GM12878 (cell line): ENCODE measurements around the gene GMPR2. TPM values are rescaled to one million over a fixed set of nuclear protein-coding genes. Genes with fewer than 3 reads are reported as not detected.
A peak's percentile ranks its signal among the peaks of the same experiment; 100 is the strongest.

Source experiments
- ATAC-seq: fragments of 200-7000 bp; cut with Tn5 transposase; 3 replicates; pipeline ENCODE4 v1.9.1; 2020; ENCODE audit warnings: mild to moderate bottlenecking, moderate library complexity
- BruUV-seq: library from RNA; stranded (reverse); fragments of 400-500 nt; replicated peaks from 2 replicates; lab custom pipeline; 2021; lab: Mats Ljungman, UMichigan
- CTCF ChIA-PET: fragments of 300-600 bp; sonication (Branson Sonifier 250); formaldehyde crosslinking; extraction: SDS; loops from one replicate; lab custom pipeline; 2021; ENCODE audit warnings: inconsistent platforms; lab: Yijun Ruan, JAX
- POLR2A ChIA-PET: fragments of 350-600 bp; formaldehyde crosslinking; extraction: SDS; loops from one replicate; lab custom pipeline; 2021; ENCODE audit warnings: inconsistent platforms; lab: Charles Lee
- RAD21 ChIA-PET: fragments of 300-600 bp; sonication (Branson Sonifier 250); formaldehyde crosslinking; loops from one replicate; lab custom pipeline; 2023; ENCODE audit warnings: antibody characterized with exemption; ENCODE audit not compliant: unreplicated experiment; lab: Charles Lee
- SMC1A ChIA-PET: fragments of 300-600 bp; sonication (Branson Sonifier 250); formaldehyde crosslinking; loops from one replicate; lab custom pipeline; 2023; ENCODE audit not compliant: unreplicated experiment, uncharacterized antibody; lab: Charles Lee
- DNase-seq: peaks from one replicate; pipeline ENCODE4 v3.0.0-alpha.2; 2011; ENCODE audit warnings: low read depth, low spot score
- FAIRE-seq: peaks from 3 replicates; lab custom pipeline; 2011; peaks lifted over from hg19 to GRCh38; lab: Jason Lieb, UNC
- H2AFZ ChIP-seq: 2 replicates; pipeline ENCODE4 v1.6.0; 2011; ENCODE audit warnings: low read depth, low read length, control low read depth; ENCODE audit not compliant: control insufficient read depth
- H3K27ac ChIP-seq: 2 replicates; pipeline ENCODE4 v1.5.1; 2011; ENCODE audit warnings: control low read depth; ENCODE audit not compliant: control insufficient read depth, insufficient read depth
- H3K27me3 ChIP-seq, 2 experiments: replicated peaks in 1 of 2; 2 replicates each; pipeline versions ENCODE4 v1.6.0 to v1.6.1; 2011; ENCODE audit warnings: low read length in 1 of 2; ENCODE audit not compliant: control insufficient read depth in 2 of 2, insufficient read depth in 2 of 2
- H3K36me3 ChIP-seq, 2 experiments: 2 replicates each; pipeline ENCODE4 v1.5.1; 2011; ENCODE audit warnings: low read length in 1 of 2; ENCODE audit not compliant: control insufficient read depth in 2 of 2, insufficient read depth in 2 of 2
- H3K4me1 ChIP-seq: 2 replicates; pipeline ENCODE4 v1.6.1; 2011; ENCODE audit warnings: mild to moderate bottlenecking, low read length, moderate library complexity, mixed read lengths; ENCODE audit not compliant: control insufficient read depth, insufficient read depth
- H3K4me2 ChIP-seq: 2 replicates; pipeline ENCODE4 v1.6.0; 2011; ENCODE audit warnings: control low read depth; ENCODE audit not compliant: control insufficient read depth, insufficient read depth
- H3K4me3 ChIP-seq: fragments of 200-600 bp; sonication (generic); 2 replicates; pipeline ENCODE4 v1.5.1; 2016
- H3K79me2 ChIP-seq: 2 replicates; pipeline ENCODE4 v1.6.0; 2011; ENCODE audit warnings: low read length; ENCODE audit not compliant: control insufficient read depth, insufficient read depth
- H3K9ac ChIP-seq: 2 replicates; pipeline ENCODE4 v1.8.0; 2011; ENCODE audit warnings: low read length, control low read depth, mixed read lengths; ENCODE audit not compliant: control insufficient read depth, insufficient read depth
- H3K9me3 ChIP-seq: replicated peaks from 3 replicates; pipeline ENCODE4 v1.5.1; 2011; ENCODE audit warnings: mild to moderate bottlenecking, low read length; ENCODE audit not compliant: control insufficient read depth, insufficient read depth
- H4K20me1 ChIP-seq: 2 replicates; pipeline ENCODE4 v1.6.0; 2011; ENCODE audit not compliant: control insufficient read depth, insufficient read depth
- BACH1 ChIP-seq: fragments of 450-650 bp; IDR thresholded peaks from 2 replicates; pipeline ENCODE4 v1.6.1; 2017; ENCODE audit warnings: mild to moderate bottlenecking, borderline replicate concordance
- MTA2 ChIP-seq: fragments of 450-650 bp; IDR thresholded peaks from 2 replicates; pipeline ENCODE4 v1.6.1; 2016; ENCODE audit warnings: low read depth, mild to moderate bottlenecking, moderate library complexity
- NBN ChIP-seq: fragments of 450-650 bp; IDR thresholded peaks from 2 replicates; pipeline ENCODE4 v1.6.1; 2016
- POLR2AphosphoS5 ChIP-seq: IDR thresholded peaks from 2 replicates; pipeline ENCODE4 v1.6.1; 2011; ENCODE audit warnings: mild to moderate bottlenecking, low read length, inconsistent platforms
- SPI1 ChIP-seq: IDR thresholded peaks from 2 replicates; pipeline ENCODE4 v1.6.1; 2011; ENCODE audit warnings: low read depth, mild to moderate bottlenecking, low read length, moderate library complexity, borderline replicate concordance; ENCODE audit not compliant: insufficient read depth
- WGBS: methylation state at CpG from one replicate; pipeline ENCODE4 v1.1.6; 2016; ENCODE audit warnings: low lambda C conversion rate; ENCODE audit not compliant: insufficient replicate concordance, insufficient coverage; ENCODE audit errors: missing lambda C conversion rate; 5-methylcytosine and 5-hydroxymethylcytosine counted together
- in situ Hi-C: fragments of 300-500 bp; cut with MboI; formaldehyde crosslinking; loops from 9 replicates; pipeline ENCODE4 v1.14.3; 2018; ENCODE audit warnings: mixed read lengths
- intact Hi-C: fragments of 100-400 bp; cut with micrococcal nuclease; formaldehyde crosslinking; loops from one replicate; pipeline ENCODE4 v1.14.2; 2022; ENCODE audit not compliant: unreplicated experiment
- polyA plus RNA-seq, 11 experiments: library from polyadenylated mRNA; depleted of rRNA in 4 of 11; unstranded in 6 of 11; stranded (reverse) in 5 of 11; fragments of >200 nt; fragmentation: Nextera tagmentation in 4 of 11; fragmentation: Illumina TruSeq in 1 of 11; extraction: Ambion mirVana in 4 of 11; extraction: Trizol in 1 of 11; gene quantifications; 1 replicate in 1 of 11; 2 replicates in 10 of 11; pipeline versions ENCODE4 v1.2.1 to v1.2.3, GENCODE V29; 2011 to 2016; ENCODE audit warnings: inconsistent platforms in 2 of 11, missing spikeins in 2 of 11, low read depth in 1 of 11
- total RNA-seq, 4 experiments: library from RNA; depleted of rRNA in 3 of 4; stranded (reverse); fragments of >200 nt in 3 of 4; fragmentation: Illumina TruSeq in 1 of 4; extraction: Trizol in 1 of 4; gene quantifications; 2 replicates each; pipeline versions ENCODE4 v1.2.1 to v1.2.3, GENCODE V29; 2013 to 2021
- TF ChIP-seq, protein P1 (sequence below): fragments of 450-650 bp; IDR thresholded peaks from 2 replicates; pipeline ENCODE4 v1.6.1; 2016; ENCODE audit warnings: mild to moderate bottlenecking

The GMPR2 gene
- total and polyA plus RNA-seq, 10 of the 15 experiments (the other 5 are each of a cell fraction or from before 2014, with no cell fraction given): 55.1 to 80.3 (median 61.5) TPM

DNA sequence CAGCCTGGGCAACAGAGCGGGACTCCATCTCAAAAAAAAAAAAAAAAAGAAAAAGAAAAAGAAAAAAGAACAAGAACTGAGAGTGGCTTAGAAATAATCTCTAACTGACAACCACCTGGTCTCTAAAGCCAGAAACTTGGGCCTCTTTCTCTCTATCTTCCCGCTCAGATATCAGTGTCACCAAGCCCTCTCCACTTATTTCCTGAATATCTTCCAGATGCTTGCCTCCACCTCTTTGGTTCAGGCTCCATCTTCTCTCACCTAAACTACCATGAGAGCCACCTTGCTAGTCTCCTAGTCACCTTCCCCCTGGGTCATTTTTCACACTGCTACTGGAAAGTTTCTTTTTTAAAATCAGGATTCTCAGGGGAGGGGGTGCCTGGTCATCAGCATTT lies 35.7 kb upstream of the GMPR2 start:
- Histone ChIP-seq H3K27me3 (no peaks in the 10 kb centered on the region), H3K27ac (peak overlapping the region; percentile 96), H3K4me2 (peak overlapping the region; percentile 90), H2AFZ (no peak overlapping the region), H3K9ac (peak overlapping the region; percentile 92), H3K9me3 (peaks cover 2% of the 10 kb centered on the region; the same call in 2 of the 3 replicates), H3K4me3 (peak overlapping the region; percentile 68), H3K79me2 (peaks cover 48% of the 10 kb centered on the region), H3K36me3 (peaks cover 0 to 4% of the 10 kb centered on the region in 2 experiments; a peak in 2 of 4 replicates), H4K20me1 (no peaks in the 10 kb centered on the region), H3K4me1 (peaks cover 15% of the 10 kb centered on the region)
- intact Hi-C loops: no loop called here
- SMC1A ChIA-PET: interaction anchor here (1.2 to 2.5 kb wide), 3 partner anchors 11 to 101 kb away, joined by 3 to 10 read pairs (median 8); partner anchors contain the start of gene TINF2
- POLR2A ChIA-PET: interaction anchor here (0.8 to 3.9 kb wide), 9 partner anchors 13 to 82 kb away, joined by 3 to 50 read pairs (median 6); partner anchors contain the start of genes CHMP4A, GMPR2, IRF9 and NEDD8
- TF ChIP-seq POLR2AphosphoS5: no peak
- TF ChIP-seq NBN: 0 out of 2 replicates have a peak, but pooled peaks have one; percentile 16
- no peak for TF ChIP-seq SPI1
- WGBS: 5% methylated on average over 1 of the region's 2 CpGs
- RAD21 ChIA-PET: interaction anchor here (1.4 to 2.4 kb wide), 2 partner anchors 36 to 111 kb away, joined by 3 to 9 read pairs; partner anchors contain the start of genes CIDEB and IRF9
- FAIRE-seq: no peak
- in situ Hi-C loops: no loop called here
- CTCF ChIA-PET: interaction anchor here (1.8 kb wide), 1 partner anchor 35 kb away, joined by 7 read pairs; the partner anchor contains the start of gene IRF9
- no peak for DNase-seq
- no TSS peak for BruUV-seq
- no peak for ATAC-seq

DNA sequence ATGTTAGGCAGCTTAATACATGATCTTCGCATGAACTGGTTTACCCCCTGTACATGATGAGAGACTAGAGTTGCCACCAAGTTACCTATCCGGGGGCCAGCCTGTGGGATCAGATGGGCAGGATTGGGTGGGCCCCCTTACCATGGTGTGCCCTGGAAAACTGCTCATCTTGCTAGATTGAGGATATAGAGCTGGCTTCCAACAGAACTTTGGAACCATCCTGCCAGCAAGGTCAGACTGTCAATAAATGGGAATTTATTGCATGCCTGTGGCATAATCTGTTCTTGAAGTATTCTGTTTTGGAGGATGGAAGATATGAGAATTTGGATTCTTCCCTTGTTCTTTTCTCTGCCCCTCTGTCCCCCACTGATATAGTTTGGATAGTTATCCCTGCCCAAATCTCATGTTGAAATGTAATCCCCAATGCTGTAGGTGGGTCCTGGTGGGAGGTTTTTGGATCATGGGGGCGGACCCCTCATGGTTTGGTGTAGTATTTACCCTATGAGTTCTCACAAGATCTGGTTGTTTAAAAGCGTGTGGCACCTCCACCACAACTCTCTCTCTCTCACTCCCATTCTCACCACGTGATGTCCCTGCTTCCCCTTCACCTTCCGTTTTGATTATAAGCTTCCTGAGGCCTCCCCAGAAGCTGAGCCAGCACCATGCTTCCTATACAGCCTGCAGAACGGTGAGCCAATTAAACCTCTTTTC lies 33.8 kb upstream of the GMPR2 start:
- H3K27ac ChIP-seq: no peak overlapping the region; the same call in 1 of the 2 replicates
- RAD21 ChIA-PET: no interaction called here
- TF ChIP-seq MTA2 (no peak), BACH1 (no peak)
- TF ChIP-seq, protein P1, sequence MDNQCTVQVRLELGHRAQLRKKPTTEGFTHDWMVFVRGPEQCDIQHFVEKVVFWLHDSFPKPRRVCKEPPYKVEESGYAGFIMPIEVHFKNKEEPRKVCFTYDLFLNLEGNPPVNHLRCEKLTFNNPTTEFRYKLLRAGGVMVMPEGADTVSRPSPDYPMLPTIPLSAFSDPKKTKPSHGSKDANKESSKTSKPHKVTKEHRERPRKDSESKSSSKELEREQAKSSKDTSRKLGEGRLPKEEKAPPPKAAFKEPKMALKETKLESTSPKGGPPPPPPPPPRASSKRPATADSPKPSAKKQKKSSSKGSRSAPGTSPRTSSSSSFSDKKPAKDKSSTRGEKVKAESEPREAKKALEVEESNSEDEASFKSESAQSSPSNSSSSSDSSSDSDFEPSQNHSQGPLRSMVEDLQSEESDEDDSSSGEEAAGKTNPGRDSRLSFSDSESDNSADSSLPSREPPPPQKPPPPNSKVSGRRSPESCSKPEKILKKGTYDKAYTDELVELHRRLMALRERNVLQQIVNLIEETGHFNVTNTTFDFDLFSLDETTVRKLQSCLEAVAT: 0 out of 2 replicates have a peak, but pooled peaks have one; percentile 49
- H2AFZ ChIP-seq: no peak overlapping the region
- DNase-seq (no peak), FAIRE-seq (no peak), ATAC-seq (no peak)
- in situ Hi-C loops: no loop called here
- intact Hi-C loops: no loop called here
- 64% methylated on average over 7 of the region's 7 CpGs for WGBS
- peak overlapping the region; percentile 36 for H3K4me2 ChIP-seq
- POLR2A ChIA-PET: interaction anchor here (0.6 to 1.9 kb wide), 9 partner anchors 10 to 221 kb away, joined by 3 to 11 read pairs (median 4); partner anchors contain the start of gene IRF9
- peaks cover 44% of the 10 kb centered on the region for H3K79me2 ChIP-seq
- no peak overlapping the region for H3K4me3 ChIP-seq
- H4K20me1 ChIP-seq: no peaks in the 10 kb centered on the region
- no peak overlapping the region for H3K9ac ChIP-seq
- CTCF ChIA-PET: interaction anchor here (1.4 to 1.5 kb wide), 2 partner anchors 17 to 109 kb away, joined by 4 to 6 read pairs; partner anchors contain the start of genes CIDEB and MDP1
- no peaks in the 10 kb centered on the region for H3K27me3 ChIP-seq
- no TSS peak for BruUV-seq
- peaks cover 5% of the 10 kb centered on the region for H3K9me3 ChIP-seq
- peaks cover 15% of the 10 kb centered on the region for H3K4me1 ChIP-seq
- H3K36me3 ChIP-seq: no peaks in the 10 kb centered on the region; a peak in 1 of 4 replicates
- SMC1A ChIA-PET: interaction anchor here (0.7 to 1.1 kb wide), 2 partner anchors 11 to 22 kb away, joined by 3 read pairs; no protein-coding TSS in a partner anchor
